ENCODE results near the gene CLDN9.

Gene CLDN9

DNA sequence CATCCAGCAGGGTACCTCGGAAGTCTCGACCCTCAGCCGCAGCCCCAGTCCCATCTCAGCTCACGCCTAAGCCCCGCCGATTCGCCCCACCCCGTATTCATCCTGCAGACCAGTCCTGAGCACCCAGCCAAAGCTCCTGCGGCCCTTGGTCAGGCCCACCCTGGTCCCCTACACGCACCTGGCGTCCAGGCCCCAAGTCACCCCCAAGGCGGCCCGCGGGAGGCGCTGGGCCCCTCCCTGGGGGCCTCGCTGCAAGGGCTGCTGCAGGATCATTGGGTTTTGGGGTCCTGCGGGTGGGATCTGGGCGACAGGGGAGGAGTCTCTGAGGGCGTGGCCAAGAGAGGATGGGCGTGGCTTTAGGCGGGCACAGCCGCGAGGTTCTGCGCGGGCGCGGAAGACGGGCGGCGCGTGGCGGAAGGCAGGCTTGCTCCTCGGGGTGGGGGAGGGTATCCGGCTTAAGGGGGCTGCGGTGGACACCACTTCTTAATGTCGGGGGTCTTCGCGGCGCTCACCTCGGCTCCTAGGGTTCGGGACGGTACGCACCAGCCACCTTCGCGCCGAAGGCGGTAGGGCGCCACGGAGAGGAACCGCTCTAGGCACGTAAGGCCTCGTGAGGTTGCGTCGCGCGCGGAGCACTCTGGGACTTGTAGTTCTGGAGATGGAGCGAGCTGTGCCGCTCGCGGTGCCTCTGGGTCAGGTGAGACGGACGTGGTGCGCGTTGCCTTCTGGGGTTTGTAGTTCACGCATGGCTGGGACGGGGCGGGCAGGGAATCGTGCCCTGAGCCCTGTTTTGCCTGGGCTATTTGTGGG, 11.2 kb downstream of the CLDN9 start, which contains the start of the genes HCFC1R1 and THOC6:
Gene HCFC1R1, minus strand, starts transcription at position 274 of the 810 bp plus-strand sequence. Its CDS starts 1 bp downstream, at position 273.
Gene THOC6, plus strand, starts transcription at position 367 of the 810 bp plus-strand sequence. Its CDS starts 292 bp downstream, at position 659.
- peaks cover 42% of the 10 kb centered on the region for H3K36me3 ChIP-seq (ENCODE audit: insufficient read depth, insufficient read length, low read length)
- peaks cover 15% of the 10 kb centered on the region for H3K4me1 ChIP-seq (ENCODE audit: insufficient read depth, insufficient read length)
- H3K4me3 ChIP-seq (ENCODE audit: insufficient read length, low read depth), result peak within 1 kb of the TSS; percentile 97
- peak; percentile 99 for DNase-seq (ENCODE audit: low read depth, low spot score)
- H3K9ac ChIP-seq (ENCODE audit: insufficient read length, low read depth), result peak within 1 kb of the TSS; percentile 100
- no peak for TF ChIP-seq YY1 (IDR thresholded peaks at IDR 0.05; ENCODE audit: insufficient read depth, insufficient read length)
- no peaks in the 10 kb centered on the region for H3K9me3 ChIP-seq (ENCODE audit: insufficient read depth, low read length)
- H3K27me3 ChIP-seq (ENCODE audit: insufficient read depth, insufficient read length), result peaks cover 7% of the 10 kb centered on the region

DNA sequence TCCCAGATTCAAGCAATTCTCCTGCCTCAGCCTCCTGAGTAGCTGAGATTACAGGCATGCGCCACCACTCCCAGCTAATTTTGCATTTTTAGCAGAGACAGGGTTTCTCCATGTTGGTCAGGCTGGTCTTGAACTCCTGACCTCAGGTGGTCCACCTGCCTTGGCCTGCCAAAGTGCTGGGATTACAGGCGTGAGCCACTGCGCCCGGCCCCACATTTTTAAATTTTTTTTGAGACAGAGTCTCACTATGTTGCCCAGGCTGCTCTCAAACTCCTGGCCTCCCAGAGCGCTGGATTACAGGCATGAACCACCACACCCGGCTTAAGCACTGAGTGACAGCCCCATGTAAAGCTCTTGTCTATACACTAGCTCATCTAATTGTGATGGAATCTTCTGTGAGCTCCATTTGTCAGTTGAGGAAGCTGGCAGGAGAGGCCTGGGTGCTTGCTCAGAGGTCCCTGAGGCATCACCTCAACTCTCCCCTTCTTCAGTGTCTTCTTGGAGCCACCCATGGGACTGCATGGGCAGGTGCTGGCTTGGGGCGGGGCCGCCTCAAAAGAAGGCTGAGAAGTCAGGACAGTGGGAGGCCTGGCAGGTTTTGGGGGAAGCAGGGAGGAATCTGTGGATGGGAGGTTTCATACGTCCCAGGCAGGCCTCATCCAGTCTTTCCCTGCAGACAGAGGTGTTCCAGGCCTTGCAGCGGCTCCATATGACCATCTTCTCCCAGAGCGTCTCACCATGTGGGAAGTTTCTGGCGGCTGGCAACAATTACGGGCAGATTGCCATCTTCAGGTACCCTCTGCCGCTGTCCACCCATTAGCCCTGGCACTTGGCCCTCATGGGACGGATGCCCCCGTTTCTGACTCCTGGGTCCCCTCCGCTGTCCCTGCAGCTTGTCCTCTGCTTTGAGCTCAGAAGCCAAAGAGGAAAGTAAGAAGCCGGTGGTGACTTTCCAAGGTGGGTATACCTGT, 12.6 kb downstream of the CLDN9 start:
- Histone ChIP-seq H3K4me1 (ENCODE audit: insufficient read depth, insufficient read length) (peaks cover 21% of the 10 kb centered on the region), H3K4me3 (ENCODE audit: insufficient read length, low read depth) (no peak overlapping the region), H3K36me3 (ENCODE audit: insufficient read depth, insufficient read length, low read length) (peaks cover 47% of the 10 kb centered on the region), H3K9ac (ENCODE audit: insufficient read length, low read depth) (no peak overlapping the region), H3K27me3 (ENCODE audit: insufficient read depth, insufficient read length) (peaks cover 7% of the 10 kb centered on the region), H3K9me3 (ENCODE audit: insufficient read depth, low read length) (no peaks in the 10 kb centered on the region)
- DNase-seq (ENCODE audit: low read depth, low spot score), result no peak
- TF ChIP-seq ZNF274 (IDR thresholded peaks at IDR 0.05; ENCODE audit: low read depth, low read length), result no peak

DNA sequence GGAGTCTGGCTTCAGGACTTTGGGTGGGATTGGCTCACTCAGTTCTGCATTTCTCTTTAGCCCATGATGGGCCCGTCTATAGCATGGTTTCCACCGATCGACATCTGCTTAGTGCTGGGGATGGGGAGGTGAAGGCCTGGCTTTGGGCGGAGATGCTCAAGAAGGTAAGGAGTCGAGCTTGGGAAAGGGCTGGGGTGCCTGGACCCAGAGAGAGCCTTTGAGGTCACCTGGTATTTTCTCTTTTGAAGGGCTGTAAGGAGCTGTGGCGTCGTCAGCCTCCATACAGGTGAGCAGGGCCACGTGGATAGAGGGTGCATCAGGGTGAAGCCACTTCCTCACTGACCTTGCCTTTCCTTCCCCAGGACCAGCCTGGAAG, 13.3 kb downstream of the CLDN9 start:
- peaks cover 47% of the 10 kb centered on the region for H3K36me3 ChIP-seq (ENCODE audit: insufficient read depth, insufficient read length, low read length)
- no peak overlapping the region for H3K4me3 ChIP-seq (ENCODE audit: insufficient read length, low read depth)
- H3K9me3 ChIP-seq (ENCODE audit: insufficient read depth, low read length), result no peaks in the 10 kb centered on the region
- no peak overlapping the region for H3K9ac ChIP-seq (ENCODE audit: insufficient read length, low read depth)
- DNase-seq (ENCODE audit: low read depth, low spot score), result no peak
- peaks cover 24% of the 10 kb centered on the region for H3K4me1 ChIP-seq (ENCODE audit: insufficient read depth, insufficient read length)
- TF ChIP-seq YY1 (IDR thresholded peaks at IDR 0.05; ENCODE audit: insufficient read depth, insufficient read length), result no peak
- no peak for TF ChIP-seq SUZ12 (IDR thresholded peaks at IDR 0.05; ENCODE audit: extremely low read depth, insufficient read depth, insufficient read length)
- TF ChIP-seq ZNF274 (IDR thresholded peaks at IDR 0.05; ENCODE audit: low read depth, low read length), result no peak
- peaks cover 7% of the 10 kb centered on the region for H3K27me3 ChIP-seq (ENCODE audit: insufficient read depth, insufficient read length)

DNA sequence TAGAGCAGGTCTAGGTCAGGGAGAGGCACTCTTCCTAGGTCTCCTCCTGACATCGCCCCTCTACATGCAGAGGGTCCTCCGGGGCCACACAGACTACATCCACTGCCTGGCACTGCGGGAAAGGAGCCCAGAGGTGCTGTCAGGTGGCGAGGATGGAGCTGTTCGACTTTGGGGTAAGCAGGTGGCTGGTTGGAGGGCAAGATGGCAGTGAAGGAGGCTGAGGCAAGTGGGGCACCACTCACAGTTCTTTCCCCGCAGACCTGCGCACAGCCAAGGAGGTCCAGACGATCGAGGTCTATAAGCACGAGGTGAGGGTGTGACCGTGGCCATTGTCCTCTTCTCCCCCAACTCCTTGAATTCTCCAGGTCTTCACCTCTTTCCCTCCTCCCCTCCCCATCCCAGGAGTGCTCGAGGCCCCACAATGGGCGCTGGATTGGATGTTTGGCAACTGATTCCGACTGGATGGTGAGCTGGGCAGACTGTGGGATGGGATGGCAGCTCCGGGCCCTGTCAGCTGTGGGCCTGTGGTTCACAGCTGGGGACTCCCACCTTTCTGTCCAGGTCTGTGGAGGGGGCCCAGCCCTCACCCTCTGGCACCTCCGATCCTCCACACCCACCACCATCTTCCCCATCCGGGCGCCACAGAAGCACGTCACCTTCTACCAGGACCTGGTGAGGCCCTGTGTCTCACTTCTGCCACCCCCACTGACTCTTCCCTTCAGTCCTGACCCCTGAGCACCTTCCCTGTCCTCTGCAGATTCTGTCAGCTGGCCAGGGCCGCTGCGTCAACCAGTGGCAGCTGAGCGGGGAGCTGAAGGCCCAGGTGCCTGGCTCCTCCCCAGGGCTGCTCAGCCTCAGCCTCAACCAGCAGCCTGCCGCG, 14.1 kb downstream of the CLDN9 start:
- Histone ChIP-seq H3K9ac (ENCODE audit: insufficient read length, low read depth) (peak overlapping the region; percentile 54), H3K4me3 (ENCODE audit: insufficient read length, low read depth) (no peak overlapping the region), H3K9me3 (ENCODE audit: insufficient read depth, low read length) (no peaks in the 10 kb centered on the region), H3K4me1 (ENCODE audit: insufficient read depth, insufficient read length) (peaks cover 28% of the 10 kb centered on the region), H3K27me3 (ENCODE audit: insufficient read depth, insufficient read length) (peaks cover 7% of the 10 kb centered on the region), H3K36me3 (ENCODE audit: insufficient read depth, insufficient read length, low read length) (peaks cover 43% of the 10 kb centered on the region)
- no peak for DNase-seq (ENCODE audit: low read depth, low spot score)
- TF ChIP-seq SUZ12 (IDR thresholded peaks at IDR 0.05; ENCODE audit: extremely low read depth, insufficient read depth, insufficient read length) (no peak), YY1 (IDR thresholded peaks at IDR 0.05; ENCODE audit: insufficient read depth, insufficient read length) (no peak), ZNF274 (IDR thresholded peaks at IDR 0.05; ENCODE audit: low read depth, low read length) (no peak)

DNA sequence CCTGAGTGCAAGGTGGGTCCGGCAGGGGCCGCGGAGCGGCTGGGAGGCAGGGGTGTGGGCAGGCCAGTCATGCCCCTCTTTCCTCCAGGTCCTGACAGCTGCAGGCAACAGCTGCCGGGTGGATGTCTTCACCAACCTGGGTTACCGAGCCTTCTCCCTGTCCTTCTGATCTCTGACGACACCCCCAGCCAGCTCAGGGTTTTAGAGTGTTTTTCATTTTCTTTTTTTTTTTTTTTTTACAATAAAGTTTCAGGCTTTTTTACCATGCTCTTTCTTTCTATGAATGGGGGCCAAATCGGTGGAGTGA, 14.7 kb downstream of the CLDN9 start:
- H3K9me3 ChIP-seq (ENCODE audit: insufficient read depth, low read length), result no peaks in the 10 kb centered on the region
- DNase-seq (ENCODE audit: low read depth, low spot score), result no peak
- no peak overlapping the region for H3K4me3 ChIP-seq (ENCODE audit: insufficient read length, low read depth)
- H3K9ac ChIP-seq (ENCODE audit: insufficient read length, low read depth), result peak overlapping the region; percentile 54
- peaks cover 31% of the 10 kb centered on the region for H3K4me1 ChIP-seq (ENCODE audit: insufficient read depth, insufficient read length)
- H3K27me3 ChIP-seq (ENCODE audit: insufficient read depth, insufficient read length), result peaks cover 10% of the 10 kb centered on the region
- H3K36me3 ChIP-seq (ENCODE audit: insufficient read depth, insufficient read length, low read length), result peaks cover 38% of the 10 kb centered on the region
- TF ChIP-seq ZNF274 (IDR thresholded peaks at IDR 0.05; ENCODE audit: low read depth, low read length), result no peak
- no peak for TF ChIP-seq YY1 (IDR thresholded peaks at IDR 0.05; ENCODE audit: insufficient read depth, insufficient read length)
- TF ChIP-seq SUZ12 (IDR thresholded peaks at IDR 0.05; ENCODE audit: extremely low read depth, insufficient read depth, insufficient read length), result no peak

DNA sequence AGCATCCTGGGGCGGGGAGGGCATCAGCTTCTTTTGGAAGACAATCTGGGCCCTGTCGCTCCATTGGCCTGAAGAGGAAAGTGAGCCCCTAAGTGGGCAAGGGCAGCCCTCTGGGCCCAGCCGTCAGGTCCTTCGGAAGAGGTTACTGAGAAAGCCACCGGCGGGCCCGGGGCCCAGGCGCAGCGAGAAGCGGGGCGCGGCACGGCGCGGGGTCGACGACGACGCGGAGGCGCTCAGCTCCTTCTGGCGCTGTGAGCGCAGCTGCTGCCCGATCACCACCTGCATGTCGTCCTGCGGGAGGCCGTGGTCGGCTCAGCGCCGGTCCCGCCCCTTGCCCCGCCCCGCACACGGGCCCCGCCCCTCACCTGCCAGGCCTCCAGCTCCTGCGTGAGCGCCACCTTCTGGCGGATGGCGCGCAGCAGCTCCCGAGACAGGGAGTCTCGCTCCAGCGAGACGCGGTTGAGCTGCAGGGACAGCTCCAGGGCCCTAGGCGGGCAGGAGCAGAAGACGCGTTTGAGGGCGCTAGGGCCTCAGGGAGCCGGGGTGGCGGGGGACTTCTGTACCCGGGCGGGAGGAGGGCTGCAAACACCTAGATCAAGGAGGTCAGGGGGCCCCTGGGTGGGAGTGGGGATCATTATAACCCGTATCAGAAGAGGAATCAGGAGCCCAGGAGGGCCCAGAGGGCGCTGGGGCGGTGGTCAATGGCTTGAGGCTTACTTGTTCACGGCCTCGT, 15.4 kb downstream of the CLDN9 start:
- no peaks in the 10 kb centered on the region for H3K9me3 ChIP-seq (ENCODE audit: insufficient read depth, low read length)
- H3K9ac ChIP-seq (ENCODE audit: insufficient read length, low read depth), result peak overlapping the region; percentile 66
- H3K36me3 ChIP-seq (ENCODE audit: insufficient read depth, insufficient read length, low read length), result peaks cover 32% of the 10 kb centered on the region
- no peak overlapping the region for H3K4me3 ChIP-seq (ENCODE audit: insufficient read length, low read depth)
- H3K4me1 ChIP-seq (ENCODE audit: insufficient read depth, insufficient read length), result peaks cover 30% of the 10 kb centered on the region
- TF ChIP-seq ZNF274 (IDR thresholded peaks at IDR 0.05; ENCODE audit: low read depth, low read length), result no peak
- TF ChIP-seq YY1 (IDR thresholded peaks at IDR 0.05; ENCODE audit: insufficient read depth, insufficient read length), result no peak
- no peak for TF ChIP-seq SUZ12 (IDR thresholded peaks at IDR 0.05; ENCODE audit: extremely low read depth, insufficient read depth, insufficient read length)
- DNase-seq (ENCODE audit: low read depth, low spot score), result no peak
- peaks cover 10% of the 10 kb centered on the region for H3K27me3 ChIP-seq (ENCODE audit: insufficient read depth, insufficient read length)
